ENCODE measurements around the gene PCBP2.

DNA sequence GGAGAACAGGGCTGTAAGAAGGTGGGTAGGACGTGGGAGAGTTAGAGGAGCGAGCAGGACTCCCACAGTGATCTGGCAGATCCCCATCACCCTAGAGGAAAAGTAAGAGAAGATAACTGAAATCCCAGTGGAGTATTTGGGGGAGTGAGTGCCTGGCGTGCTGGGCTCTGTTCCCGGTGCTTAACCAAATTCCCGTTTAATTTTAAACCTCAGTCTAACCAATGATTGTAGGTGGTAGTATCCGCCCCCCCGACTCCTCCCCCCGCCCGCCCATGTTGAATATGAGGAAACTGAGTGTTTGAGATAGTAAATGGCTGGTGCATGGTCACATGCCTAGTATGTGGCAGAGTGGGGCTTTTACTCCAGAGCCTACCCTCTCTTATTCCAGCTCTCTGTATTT lies 50.4 kb downstream of the PCBP2 start:
- TF ChIP-seq EZH2phosphoT487 (IDR thresholded peaks at IDR 0.05; ENCODE audit: low read depth, severe bottlenecking, unreplicated experiment) (no peak), CTCF (IDR thresholded peaks at IDR 0.05; ENCODE audit: poor library complexity) (no peak)

Measured in hepatocyte (in vitro differentiated cells).